ENCODE data around the gene FAM131A.

DNA sequence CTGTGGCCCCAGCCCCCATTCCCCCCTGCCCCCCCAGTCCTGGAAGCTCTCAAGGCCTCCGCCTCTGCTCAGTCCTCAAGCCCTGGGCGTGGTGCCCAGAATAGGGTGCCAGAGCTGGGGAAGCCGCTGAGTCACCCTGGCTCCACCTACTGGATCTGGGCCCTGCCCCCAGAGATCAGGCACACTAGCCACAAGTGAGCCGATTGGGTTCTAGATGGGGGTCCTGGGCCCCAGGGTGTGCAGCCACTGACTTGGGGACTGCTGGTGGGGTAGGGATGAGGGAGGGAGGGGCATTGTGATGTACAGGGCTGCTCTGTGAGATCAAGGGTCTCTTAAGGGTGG lies 17.3 kb upstream of the FAM131A start:
- TF ChIP-seq ARNTL (CRISPR knock-in tag; IDR thresholded peaks at IDR 0.05; ENCODE audit: borderline replicate concordance, low read depth) (no peak), SNAI2 (CRISPR knock-in tag; IDR thresholded peaks at IDR 0.05) (no peak), PPARA (CRISPR knock-in tag; IDR thresholded peaks at IDR 0.05; ENCODE audit: borderline replicate concordance) (no peak), CSDC2 (CRISPR knock-in tag; IDR thresholded peaks at IDR 0.05) (no peak), ZFP30 (CRISPR knock-in tag; IDR thresholded peaks at IDR 0.05) (no peak), ESRRG (CRISPR knock-in tag; IDR thresholded peaks at IDR 0.05) (no peak), ZNF8 (CRISPR knock-in tag; IDR thresholded peaks at IDR 0.05) (no peak), ZNF565 (CRISPR knock-in tag; conservative IDR thresholded peaks at IDR 0.05; ENCODE audit: low read depth) (no peak), ISL1 (CRISPR knock-in tag; IDR thresholded peaks at IDR 0.05) (no peak), RARB (CRISPR knock-in tag; IDR thresholded peaks at IDR 0.05) (no peak), ZFP3 (CRISPR knock-in tag; IDR thresholded peaks at IDR 0.05) (no peak)
- TF ChIP-seq, protein P1, sequence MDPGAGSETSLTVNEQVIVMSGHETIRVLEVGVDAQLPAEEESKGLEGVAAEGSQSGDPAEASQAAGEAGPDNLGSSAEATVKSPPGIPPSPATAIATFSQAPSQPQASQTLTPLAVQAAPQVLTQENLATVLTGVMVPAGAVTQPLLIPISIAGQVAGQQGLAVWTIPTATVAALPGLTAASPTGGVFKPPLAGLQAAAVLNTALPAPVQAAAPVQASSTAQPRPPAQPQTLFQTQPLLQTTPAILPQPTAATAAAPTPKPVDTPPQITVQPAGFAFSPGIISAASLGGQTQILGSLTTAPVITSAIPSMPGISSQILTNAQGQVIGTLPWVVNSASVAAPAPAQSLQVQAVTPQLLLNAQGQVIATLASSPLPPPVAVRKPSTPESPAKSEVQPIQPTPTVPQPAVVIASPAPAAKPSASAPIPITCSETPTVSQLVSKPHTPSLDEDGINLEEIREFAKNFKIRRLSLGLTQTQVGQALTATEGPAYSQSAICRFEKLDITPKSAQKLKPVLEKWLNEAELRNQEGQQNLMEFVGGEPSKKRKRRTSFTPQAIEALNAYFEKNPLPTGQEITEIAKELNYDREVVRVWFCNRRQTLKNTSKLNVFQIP (CRISPR knock-in tag; IDR thresholded peaks at IDR 0.05; ENCODE audit: borderline replicate concordance, low read depth), result no peak
- TF ChIP-seq, protein P2, sequence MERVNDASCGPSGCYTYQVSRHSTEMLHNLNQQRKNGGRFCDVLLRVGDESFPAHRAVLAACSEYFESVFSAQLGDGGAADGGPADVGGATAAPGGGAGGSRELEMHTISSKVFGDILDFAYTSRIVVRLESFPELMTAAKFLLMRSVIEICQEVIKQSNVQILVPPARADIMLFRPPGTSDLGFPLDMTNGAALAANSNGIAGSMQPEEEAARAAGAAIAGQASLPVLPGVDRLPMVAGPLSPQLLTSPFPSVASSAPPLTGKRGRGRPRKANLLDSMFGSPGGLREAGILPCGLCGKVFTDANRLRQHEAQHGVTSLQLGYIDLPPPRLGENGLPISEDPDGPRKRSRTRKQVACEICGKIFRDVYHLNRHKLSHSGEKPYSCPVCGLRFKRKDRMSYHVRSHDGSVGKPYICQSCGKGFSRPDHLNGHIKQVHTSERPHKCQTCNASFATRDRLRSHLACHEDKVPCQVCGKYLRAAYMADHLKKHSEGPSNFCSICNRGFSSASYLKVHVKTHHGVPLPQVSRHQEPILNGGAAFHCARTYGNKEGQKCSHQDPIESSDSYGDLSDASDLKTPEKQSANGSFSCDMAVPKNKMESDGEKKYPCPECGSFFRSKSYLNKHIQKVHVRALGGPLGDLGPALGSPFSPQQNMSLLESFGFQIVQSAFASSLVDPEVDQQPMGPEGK (CRISPR knock-in tag; IDR thresholded peaks at IDR 0.05; ENCODE audit: borderline replicate concordance), result no peak
- TF ChIP-seq, protein P3, sequence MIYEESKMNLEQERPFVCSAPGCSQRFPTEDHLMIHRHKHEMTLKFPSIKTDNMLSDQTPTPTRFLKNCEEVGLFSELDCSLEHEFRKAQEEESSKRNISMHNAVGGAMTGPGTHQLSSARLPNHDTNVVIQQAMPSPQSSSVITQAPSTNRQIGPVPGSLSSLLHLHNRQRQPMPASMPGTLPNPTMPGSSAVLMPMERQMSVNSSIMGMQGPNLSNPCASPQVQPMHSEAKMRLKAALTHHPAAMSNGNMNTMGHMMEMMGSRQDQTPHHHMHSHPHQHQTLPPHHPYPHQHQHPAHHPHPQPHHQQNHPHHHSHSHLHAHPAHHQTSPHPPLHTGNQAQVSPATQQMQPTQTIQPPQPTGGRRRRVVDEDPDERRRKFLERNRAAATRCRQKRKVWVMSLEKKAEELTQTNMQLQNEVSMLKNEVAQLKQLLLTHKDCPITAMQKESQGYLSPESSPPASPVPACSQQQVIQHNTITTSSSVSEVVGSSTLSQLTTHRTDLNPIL (CRISPR knock-in tag; IDR thresholded peaks at IDR 0.05; ENCODE audit: low read depth), result no peak

All from SK-N-SH treated with all-trans-retinoic acid at 6 μM for 48 hours (cell line).